DLD1 (cell line): Measurements from ENCODE around the gene RASGRP3.
"Not testable (repeated sequence)": the region's sequence is repeated elsewhere in the genome, so short reads cannot be mapped to it uniquely, and the experiment has no call there.

Experiments
- in situ Hi-C: cut with HindIII; loops from 2 replicates; pipeline ENCODE4 v1.10.0; 2017; ENCODE audit warnings: low sequenced_read_pairs

Gene RASGRP3

DNA sequence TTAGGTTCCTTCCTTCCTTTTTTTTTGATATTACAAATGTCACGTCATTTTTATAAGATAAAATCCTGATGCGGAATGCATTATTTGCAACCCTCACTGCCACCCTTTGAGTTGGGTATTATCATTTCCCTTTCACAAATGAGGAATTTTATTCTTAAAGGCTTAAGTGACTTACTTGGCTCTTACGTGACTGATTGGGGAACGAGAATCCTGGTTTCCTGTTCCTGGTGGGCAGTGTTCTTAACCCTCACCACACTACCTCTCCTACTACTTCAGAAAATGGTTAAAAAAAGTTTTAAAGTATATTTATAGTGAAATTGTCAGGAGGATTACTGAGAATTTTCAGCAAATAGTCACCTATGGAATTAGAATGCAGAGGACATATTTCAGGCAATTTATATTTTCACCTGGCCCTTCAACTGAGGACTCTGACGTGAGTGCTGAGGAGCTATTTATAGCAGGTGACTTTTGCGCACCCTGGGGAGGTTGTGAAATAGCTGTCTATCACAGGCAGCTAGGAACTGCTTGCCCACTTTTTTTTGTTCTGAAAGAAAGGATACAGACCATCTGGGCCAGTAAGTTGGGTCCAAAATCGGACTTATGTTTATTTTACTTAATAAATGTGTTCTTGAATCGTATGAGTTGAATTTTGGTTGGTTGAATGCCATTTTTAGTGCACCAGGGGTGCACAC, 18.7 kb upstream of the RASGRP3 start:
- in situ Hi-C loops, result no loop called here

- in situ Hi-C loops, result no loop called here
Measured at GRCh38 chr2:33458248-33458819, 18.1 kb upstream of the RASGRP3 start.

DNA sequence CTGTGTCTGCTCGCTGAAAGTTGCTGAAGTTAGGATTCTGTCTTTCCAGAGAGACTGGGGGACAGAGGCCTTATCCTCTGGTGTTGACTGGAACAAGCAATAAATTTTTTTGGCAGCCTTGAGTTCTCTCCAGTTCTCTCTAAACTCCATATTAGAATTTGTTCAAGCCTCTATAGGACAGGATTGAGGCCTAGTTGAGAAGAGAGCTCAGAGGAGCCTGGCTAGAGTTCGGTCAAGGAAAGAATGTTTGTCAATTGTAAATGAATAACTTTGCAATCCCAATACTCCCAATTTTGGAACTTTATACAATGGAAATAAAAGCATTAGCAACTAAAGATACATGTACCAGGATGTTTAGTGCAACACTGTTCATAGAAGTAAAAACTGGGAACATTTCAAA, 16.7 kb upstream of the RASGRP3 start:
- in situ Hi-C loops, result no loop called here

DNA sequence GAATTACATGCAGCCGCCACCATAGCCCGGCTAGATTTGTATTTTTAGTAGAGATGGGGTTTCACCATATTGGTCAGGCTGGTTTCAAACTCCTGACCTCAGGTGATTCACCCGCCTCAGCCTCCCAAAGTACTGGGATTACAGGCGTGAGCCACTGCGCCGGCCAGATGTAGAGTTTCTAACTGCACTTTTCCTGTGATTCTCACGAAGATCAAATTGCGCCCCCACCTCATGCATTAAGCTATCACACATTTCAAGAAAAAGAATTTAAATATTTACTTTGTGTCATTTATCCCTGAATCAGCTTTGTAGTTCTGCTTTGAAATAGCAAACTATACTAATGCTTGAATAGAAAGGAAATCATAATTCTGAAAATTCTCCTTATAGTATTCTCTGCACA, 13.9 kb upstream of the RASGRP3 start:
- in situ Hi-C loops, result not testable (repeated sequence)

GRCh38 chr2:33467413-33467812, 9.0 kb upstream of the RASGRP3 start:
- in situ Hi-C loops, result no loop called here

DNA sequence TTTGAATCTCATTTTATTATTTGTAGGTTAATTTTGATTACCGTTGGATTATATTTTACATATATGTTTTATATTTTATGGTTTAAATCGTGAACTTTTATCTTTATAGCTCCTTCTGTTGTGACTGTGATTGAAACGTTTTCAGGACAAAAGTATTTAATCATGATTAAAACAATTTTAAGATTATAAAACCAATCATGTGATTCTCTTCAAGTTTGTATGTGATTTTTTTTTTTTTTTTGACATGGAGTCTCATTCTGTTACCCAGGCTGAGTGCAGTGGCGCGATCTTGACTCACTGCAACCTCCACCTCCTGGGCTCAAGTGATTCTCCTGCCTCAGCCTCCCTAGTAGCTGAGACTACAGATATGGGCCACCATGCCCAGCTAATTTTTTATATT, 7.2 kb upstream of the RASGRP3 start:
- in situ Hi-C loops, result no loop called here

GRCh38 chr2:33475224-33476130, 972 bp upstream of the RASGRP3 start:
- in situ Hi-C loops, result no loop called here

- in situ Hi-C loops, result no loop called here
Measured at GRCh38 chr2:33476793-33477190, 343 bp downstream of the RASGRP3 start.

DNA sequence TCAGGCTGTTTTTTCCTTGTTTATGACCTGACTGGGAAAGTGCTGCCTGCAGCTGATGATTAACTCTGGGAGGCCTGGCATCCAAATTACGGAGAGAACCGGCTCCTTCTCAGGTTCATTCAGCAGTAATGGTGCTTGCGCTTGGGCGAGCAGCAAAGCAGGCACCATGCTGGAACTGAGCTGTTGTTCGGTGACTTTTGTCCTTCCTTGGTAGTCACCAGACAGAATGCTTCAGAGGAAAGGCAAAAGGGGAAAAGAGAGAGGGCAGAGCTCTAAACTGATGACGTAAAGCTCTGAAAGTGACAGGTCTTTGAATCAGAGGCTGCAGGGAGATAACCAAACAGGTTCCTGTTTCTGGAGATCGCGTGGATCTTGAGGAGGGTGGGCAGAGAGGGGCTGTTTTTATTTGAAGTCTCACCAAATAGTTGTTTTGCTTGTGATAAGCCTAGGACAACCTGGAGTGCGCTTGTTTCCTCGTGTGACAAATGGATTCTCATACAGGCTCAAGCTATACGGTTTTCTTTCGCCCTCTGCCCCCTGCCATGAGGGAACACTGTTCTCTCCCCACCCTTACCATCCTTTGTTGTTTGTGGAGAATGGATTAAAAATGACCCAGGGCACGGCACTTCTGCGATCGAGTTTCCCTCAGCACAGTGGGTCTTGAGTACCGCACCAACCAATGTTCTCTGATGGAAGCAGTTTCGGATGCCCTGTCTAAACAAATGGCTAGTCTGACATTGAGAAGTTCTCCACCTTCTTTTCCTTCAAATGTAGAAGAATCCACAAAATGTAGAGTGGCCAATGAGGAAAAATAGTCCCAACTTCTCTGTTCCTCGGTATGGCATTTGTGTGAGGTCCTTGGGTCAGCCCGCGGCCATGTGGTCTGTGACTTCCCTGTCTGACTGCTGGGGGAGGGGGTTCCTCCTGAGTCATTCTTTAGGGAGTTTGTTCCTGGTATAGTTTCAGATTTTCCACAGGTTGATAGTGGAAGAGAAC, 1.3 kb downstream of the RASGRP3 start:
- in situ Hi-C loops, result no loop called here

DNA sequence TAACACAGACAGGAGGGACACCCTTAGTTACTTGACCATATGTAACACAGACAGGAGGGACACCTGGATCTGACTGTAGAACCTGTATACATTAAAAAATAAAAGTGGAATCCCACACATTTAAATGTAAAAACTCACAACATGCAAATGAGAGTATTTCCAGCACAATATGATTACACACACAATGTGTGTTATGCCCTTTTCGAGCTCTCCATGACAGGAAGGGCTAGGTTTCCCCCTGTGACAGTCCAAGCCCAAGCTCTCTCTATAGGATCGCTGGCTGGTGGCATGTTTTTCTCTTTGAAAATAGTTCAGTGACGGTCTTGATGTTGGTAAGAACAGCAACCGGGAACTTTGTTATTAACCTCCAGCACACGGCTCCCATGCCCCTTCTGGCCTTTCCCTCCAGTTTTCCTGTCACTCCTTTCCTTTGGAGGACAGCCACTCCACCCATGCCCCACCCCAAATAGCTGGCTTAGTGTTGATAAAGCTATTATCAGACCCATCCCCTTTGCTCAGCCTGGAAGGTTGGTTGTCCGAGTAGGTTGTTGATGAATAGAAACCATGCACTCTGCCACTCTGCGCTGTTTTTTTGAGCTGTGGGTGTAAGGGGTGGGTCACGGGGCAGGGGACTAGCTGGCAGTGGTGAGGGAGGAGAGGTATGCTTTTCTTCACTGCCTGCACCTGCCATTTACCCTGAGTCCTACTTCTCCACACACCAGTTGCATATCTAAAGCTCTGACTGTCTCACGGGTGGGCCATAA, 2.7 kb downstream of the RASGRP3 start:
- in situ Hi-C loops, result no loop called here

DNA sequence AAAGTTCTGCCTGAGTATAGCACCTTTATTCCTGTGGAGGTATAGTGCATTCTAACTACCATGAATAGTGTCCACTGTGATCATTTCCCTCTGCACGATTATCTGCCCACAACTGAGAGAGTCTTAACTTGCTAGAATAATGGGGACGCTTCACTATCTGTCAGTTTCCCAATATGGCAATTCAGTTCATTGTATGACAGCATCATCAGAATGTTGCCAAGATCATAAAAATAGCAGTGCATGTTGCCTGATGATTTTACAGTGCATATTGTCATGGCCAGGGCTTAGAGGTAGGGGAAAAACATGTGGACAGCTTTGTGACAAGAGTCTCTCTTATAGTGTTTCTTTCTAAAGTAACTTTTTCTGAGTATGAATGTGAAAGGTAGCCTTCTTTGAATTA, 6.1 kb downstream of the RASGRP3 start:
- in situ Hi-C loops, result no loop called here

GRCh38 chr2:33484042-33484621, 7.7 kb downstream of the RASGRP3 start:
- in situ Hi-C loops, result no loop called here

- in situ Hi-C loops, result no loop called here
Measured at GRCh38 chr2:33485051-33485450, 8.6 kb downstream of the RASGRP3 start.

DNA sequence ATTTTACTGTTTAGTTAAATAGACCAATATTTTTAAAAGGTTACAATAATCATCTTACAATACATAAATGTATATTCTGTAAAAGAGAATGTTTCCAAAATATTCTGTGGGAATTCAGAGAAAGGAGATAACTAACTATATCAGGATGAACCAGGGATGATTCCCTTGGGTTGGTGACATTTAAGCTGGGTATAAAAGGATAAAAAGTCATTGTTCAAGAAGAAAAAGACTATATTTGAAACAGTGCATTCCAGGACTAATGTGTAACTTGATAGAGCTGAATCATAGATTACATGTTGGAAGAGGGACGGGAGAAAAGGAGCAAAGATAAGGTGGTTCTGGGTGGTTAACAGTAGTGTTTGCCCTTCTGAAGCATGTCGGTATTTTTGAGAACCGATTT, 10.1 kb downstream of the RASGRP3 start:
- in situ Hi-C loops, result no loop called here

DNA sequence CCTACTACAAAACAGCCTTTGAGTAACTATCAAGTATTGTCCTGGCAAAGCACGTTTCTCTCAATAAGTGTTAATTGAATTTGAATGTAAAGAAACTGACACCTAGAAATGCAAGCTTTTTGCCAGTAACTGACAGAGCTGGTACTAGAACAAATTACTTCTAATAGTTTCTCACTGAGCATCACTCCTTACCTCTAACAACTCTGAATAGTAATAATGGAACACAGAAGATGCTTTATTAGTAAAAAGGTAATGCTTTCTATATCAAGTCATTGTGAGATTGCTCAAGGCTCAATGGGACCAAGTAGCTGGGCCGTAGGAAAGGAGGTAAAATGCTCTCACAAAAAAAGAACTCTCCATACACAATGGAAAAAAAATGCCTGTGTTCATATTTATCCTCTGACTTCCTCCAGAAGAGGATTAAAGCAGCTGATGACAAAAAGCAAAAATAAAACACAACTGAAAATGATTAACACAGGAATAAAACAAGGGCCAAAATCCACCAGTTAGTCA, 11.8 kb downstream of the RASGRP3 start:
- in situ Hi-C loops, result no loop called here

- in situ Hi-C loops, result no loop called here
Measured at GRCh38 chr2:33488715-33489540, 12.5 kb downstream of the RASGRP3 start.

GRCh38 chr2:33489835-33490431, 13.5 kb downstream of the RASGRP3 start:
- in situ Hi-C loops, result no loop called here

DNA sequence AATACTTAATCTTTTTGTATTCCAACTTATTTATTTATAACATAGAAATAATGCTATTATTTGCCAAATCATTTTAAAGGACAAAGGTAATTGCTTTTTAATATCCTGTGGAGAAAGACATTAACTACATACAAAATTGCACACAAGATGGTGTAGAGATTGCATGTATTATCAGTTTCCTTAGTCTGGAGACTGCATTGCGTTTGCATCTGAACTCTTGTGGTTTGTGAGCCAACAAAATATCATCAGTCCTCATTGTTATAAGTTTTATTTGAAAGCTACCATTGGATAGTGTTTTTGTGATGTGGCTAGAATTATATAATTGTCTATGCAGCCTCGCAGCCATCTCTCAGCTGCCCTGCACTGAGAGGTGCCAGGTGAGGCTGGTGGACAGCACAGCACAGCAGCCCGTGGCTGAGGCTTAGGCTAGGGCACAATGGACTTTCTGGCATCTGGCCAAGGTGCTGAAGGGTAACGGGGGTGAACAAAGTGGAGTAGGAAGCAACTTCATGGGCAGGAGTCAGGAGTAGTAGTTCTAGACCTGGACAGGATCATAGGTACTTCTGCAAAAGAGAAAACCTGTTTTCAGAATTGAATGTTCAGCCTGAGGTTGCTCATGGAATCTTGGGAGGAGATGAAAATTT, 15.1 kb downstream of the RASGRP3 start:
- in situ Hi-C loops, result no loop called here
